Nasal cavity respiratory epithelium epithelial cell of viscerocranial mucosa (primary cell): ENCODE measurements around the gene PSTK. TPM values are rescaled to one million over a fixed set of nuclear protein-coding genes. Genes with fewer than 3 reads are reported as not detected.

ENCODE experiments used
- total RNA-seq: library from RNA; depleted of rRNA; stranded (reverse); fragments of >200 nt; gene quantifications from 2 replicates; pipeline ENCODE4 v1.2.3, GENCODE V29; 2014

Gene PSTK, protein sequence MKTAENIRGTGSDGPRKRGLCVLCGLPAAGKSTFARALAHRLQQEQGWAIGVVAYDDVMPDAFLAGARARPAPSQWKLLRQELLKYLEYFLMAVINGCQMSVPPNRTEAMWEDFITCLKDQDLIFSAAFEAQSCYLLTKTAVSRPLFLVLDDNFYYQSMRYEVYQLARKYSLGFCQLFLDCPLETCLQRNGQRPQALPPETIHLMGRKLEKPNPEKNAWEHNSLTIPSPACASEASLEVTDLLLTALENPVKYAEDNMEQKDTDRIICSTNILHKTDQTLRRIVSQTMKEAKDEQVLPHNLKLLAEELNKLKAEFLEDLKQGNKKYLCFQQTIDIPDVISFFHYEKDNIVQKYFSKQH
- total RNA-seq: 4.5 and 7.5 TPM in 2 replicates

DNA sequence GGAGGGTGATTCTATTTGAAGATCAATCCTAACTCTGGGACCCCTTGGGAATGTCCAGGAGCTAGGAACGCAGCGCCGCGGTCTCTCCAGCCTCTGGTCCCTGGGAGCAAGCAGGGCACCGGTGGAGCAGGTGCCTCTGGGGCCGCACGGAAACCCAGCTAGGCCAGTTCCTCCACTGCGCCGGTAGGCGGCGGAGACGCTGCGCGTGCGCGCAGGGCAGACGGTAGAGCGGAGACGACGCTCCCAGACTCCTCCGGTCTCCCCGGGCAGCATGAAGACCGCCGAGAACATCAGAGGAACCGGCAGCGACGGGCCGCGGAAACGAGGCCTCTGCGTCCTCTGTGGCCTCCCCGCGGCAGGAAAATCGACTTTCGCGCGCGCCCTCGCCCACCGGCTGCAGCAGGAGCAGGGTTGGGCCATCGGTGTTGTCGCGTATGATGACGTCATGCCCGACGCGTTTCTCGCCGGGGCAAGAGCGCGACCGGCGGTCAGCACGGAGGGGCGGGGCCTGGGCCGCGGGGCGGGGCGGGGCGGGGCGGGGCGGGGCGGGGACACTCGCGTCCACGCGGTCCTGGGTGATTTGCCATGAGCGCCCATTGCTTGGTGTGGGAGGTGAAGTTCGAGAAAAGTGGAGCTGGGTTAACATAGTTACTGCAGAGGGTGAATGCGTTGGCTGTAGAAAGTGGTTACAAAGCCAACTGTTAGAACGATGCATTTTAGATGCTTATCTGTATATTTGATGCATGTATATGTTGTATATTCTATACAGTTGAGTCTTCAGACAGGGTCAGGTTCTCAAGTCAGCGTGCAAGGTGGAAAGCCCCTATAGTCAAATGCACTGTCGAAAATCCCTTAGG, at the start of gene PSTK:
Gene PSTK (plus strand): TSS at position 193 of the 857 bp plus-strand sequence. CDS start 79 bp downstream, at position 272.

DNA sequence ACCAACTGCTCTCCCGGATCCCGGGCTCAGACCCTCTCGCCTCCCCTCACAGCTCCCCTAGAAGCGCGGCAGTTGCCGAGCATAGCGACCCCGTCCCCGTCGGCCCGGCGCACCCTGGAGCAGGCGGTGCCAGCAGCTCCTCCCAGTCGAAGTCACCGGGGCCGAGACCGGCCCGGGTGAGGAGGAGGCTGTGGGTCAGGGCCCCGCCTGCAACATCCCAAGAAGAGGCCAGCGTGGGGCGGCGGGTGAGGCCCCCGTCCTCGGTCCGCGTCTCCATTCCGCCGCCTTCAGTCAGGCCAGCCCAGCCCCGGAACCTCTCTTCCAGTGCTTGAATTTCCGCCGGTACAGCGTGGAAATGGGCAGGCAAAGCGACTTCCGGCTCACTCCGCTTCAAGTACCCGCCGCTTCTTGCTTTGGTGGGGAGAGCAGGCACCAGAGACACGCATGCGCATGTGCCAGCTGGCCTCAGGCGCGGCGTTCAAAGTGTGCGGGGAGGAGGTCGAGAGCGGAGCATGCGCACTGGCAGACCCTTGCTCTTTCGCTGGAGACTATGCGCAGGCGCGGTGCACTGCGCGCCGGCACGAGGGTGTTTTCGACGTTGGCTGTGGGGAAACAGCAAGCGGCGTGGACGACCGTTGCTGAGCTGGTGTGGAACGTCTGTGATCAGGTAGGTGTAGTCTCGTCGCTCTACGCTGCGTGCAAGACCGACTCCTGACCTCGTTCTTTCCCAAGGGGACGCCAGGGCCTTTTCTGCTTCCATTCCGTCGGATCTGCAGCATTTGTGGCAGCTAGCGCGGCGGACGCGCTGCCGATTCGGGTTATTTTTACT, 26.1 kb upstream of the PSTK start, which contains the start of gene C10orf88:
Gene C10orf88 (minus strand): TSS at position 326 of the 829 bp plus-strand sequence. CDS start 49 bp downstream, at position 277.

DNA sequence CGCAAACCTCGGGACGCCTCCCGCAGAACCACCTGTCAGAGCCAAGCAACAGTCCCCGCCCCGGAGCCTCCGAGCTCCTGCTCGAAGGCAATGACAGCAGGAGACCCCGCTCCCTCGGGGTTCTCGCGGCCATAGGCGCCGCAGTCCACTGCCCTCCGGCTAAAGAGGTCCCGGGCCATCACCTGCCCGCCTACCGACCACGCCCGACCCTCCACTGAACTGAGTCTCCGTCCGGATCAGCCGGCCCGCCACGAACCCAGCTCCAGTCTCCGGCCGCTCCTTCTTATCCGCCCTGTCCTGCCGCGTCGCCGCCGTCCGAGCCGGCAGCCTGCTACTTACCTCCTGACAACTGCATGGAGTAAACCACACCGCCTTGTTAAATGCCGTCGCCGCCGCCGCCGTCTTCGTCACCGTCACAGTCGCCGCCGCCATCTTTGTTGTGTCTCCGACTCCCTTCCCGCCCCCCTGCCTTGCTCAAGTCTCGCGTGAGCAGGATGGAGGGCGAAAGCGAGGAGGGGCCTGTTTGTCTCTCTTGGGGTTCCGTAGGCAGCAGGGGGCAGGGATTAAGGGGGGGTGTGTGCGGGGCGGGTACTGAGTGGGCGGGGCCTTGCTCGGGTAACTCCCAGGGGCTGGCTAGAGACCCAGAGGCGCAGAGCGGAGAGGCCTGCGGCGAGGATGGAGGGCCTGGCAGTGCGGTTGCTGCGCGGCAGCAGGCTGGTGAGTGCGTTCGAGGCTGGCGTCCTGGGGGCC, 28.3 kb downstream of the PSTK start, which contains the start of the genes ACADSB and IKZF5:
Gene ACADSB (plus strand): TSS at position 652 of the 750 bp plus-strand sequence. CDS start 24 bp downstream, at position 676.
Gene IKZF5 (minus strand): TSS at position 441 of the 750 bp plus-strand sequence. CDS start 10,170 bp downstream, outside the sequence.

Other genes with a start within 250 kb of the PSTK start
- gene CUZD1, start 134.5 kb upstream of the PSTK start, total RNA-seq: 0.34 and 0.93 TPM in 2 replicates
- 4.1 and 6.2 TPM in 2 replicates for gene FAM24B, start 100.8 kb upstream of the PSTK start, total RNA-seq
- not detected in 2 replicates for gene FAM24A, start 69.8 kb upstream of the PSTK start, total RNA-seq
- 14.4 and 14.9 TPM in 2 replicates for gene C10orf88, start 26.2 kb upstream of the PSTK start, total RNA-seq
- 2.4 and 5.8 TPM in 2 replicates for gene IKZF5, start 28.4 kb downstream of the PSTK start, total RNA-seq
- gene ACADSB, start 28.6 kb downstream of the PSTK start, total RNA-seq: 3.1 and 6.2 TPM in 2 replicates
- gene HMX3, start 155.6 kb downstream of the PSTK start, total RNA-seq: 0.07 and 0.34 TPM in 2 replicates
- not detected in 2 replicates for gene HMX2, start 167.7 kb downstream of the PSTK start, total RNA-seq
- gene BUB3, start 174.0 kb downstream of the PSTK start, total RNA-seq: 108 and 153 TPM in 2 replicates